BE2C (cell line): ENCODE measurements around the gene TENT4A.
A peak's percentile ranks its signal among the peaks of the same experiment; 100 is the strongest.

Source experiments
- DNase-seq: peaks from one replicate; pipeline ENCODE4 v3.0.0-alpha.2; 2020
- H3K27me3 ChIP-seq: fragments of 250-450 bp; sonication (Bioruptor Pico); 2 replicates; pipeline ENCODE4 v1.5.1; 2020; ENCODE audit warnings: mild to moderate bottlenecking
- H3K36me3 ChIP-seq: fragments of 250-450 bp; sonication (Bioruptor Pico); 2 replicates; pipeline ENCODE4 v1.5.1; 2020; ENCODE audit warnings: mild to moderate bottlenecking
- H3K4me1 ChIP-seq: fragments of 250-450 bp; sonication (Bioruptor Pico); 2 replicates; pipeline ENCODE4 v1.5.1; 2020
- H3K4me3 ChIP-seq: 2 replicates; pipeline ENCODE4 v1.5.1; 2011; ENCODE audit warnings: low read depth, low read length
- H3K9me3 ChIP-seq: fragments of 250-450 bp; sonication (Bioruptor Pico); 2 replicates; pipeline ENCODE4 v1.5.1; 2020
- TF ChIP-seq, protein P1 (sequence below): IDR thresholded peaks from 2 replicates; pipeline ENCODE4 v1.5.1; 2012; ENCODE audit warnings: mild to moderate bottlenecking, low read depth, low read length

Gene TENT4A

DNA sequence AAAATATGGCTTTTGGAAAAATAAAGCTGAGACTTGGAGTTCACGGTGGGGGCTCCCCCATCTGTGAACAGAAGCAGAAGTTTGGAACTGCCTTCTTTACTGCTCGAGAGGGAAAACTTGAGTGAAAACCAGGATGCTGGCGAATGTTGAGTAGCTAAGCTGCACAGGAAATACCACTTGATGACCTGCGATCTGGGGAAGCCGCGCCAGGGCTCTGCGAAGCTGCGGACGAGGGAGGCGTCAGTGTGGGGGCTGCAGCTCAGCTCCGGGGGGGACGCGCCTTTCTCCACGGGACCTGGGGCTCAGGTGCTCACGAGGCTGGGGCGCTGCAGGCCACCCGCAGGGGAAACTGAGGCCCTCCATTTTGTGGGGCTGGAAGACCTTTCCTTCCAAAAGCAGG, 62.3 kb downstream of the TENT4A start:
- H3K36me3 ChIP-seq, result no peaks in the 10 kb centered on the region
- H3K4me3 ChIP-seq, result no peak overlapping the region
- H3K9me3 ChIP-seq, result no peaks in the 10 kb centered on the region
- H3K4me1 ChIP-seq, result peaks cover 13% of the 10 kb centered on the region
- H3K27me3 ChIP-seq, result no peaks in the 10 kb centered on the region
- TF ChIP-seq, protein P1, sequence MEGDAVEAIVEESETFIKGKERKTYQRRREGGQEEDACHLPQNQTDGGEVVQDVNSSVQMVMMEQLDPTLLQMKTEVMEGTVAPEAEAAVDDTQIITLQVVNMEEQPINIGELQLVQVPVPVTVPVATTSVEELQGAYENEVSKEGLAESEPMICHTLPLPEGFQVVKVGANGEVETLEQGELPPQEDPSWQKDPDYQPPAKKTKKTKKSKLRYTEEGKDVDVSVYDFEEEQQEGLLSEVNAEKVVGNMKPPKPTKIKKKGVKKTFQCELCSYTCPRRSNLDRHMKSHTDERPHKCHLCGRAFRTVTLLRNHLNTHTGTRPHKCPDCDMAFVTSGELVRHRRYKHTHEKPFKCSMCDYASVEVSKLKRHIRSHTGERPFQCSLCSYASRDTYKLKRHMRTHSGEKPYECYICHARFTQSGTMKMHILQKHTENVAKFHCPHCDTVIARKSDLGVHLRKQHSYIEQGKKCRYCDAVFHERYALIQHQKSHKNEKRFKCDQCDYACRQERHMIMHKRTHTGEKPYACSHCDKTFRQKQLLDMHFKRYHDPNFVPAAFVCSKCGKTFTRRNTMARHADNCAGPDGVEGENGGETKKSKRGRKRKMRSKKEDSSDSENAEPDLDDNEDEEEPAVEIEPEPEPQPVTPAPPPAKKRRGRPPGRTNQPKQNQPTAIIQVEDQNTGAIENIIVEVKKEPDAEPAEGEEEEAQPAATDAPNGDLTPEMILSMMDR, result no peak
- DNase-seq, result no peak

DNA sequence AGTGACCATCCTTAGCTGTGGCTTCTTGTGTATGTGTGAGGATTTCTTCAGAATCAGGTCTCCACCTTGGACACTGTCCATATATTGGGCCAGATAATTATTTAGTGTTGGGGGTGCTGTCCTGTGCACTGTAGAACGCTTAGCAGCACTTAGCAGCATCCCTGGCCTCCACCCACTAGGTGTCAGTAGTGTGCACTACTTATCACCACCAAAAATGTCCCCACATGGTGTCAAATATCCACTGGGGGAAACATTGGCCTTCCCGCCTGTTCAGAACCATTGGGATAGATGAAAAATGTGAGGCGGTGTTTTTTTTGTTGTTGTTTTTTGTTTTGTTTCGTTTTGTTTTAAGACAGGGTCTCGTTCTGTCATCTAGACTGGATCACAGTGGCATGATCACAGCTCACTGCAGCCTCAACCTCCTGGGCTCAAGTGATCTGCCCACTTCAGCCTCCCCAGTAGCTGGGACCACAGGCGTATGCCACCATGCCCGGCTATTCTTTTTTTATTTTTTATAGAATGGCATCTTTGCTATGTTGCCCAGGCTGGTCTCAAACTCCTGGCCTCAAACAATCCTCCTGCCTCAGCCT, 67.7 kb downstream of the TENT4A start:
- DNase-seq, result peak; percentile 63
- TF ChIP-seq, protein P1, result peak; percentile 81

DNA sequence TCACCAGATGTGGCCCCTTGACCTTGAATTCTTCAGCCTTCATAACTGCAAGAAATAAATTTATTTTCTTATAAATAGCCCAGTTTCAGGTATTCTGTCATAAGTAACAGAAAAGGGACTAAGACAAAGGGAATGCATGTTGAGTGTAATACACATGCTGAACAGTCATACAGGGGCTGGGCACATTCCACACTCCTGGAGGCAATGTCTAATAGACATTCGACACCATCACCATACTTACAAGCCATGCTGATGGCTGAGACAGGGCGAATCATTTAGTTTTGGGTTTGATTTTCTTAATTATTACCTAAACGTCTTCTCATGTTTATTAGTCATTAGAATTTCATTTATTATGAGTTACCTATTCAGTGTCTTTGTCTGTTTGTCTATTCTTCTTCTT, 68.5 kb downstream of the TENT4A start:
- peaks cover 13% of the 10 kb centered on the region for H3K4me1 ChIP-seq
- TF ChIP-seq, protein P1, result no peak
- no peaks in the 10 kb centered on the region for H3K36me3 ChIP-seq
- no peaks in the 10 kb centered on the region for H3K27me3 ChIP-seq
- no peak overlapping the region for H3K4me3 ChIP-seq
- DNase-seq, result no peak
- H3K9me3 ChIP-seq, result no peaks in the 10 kb centered on the region; the same call in 1 of the 2 replicates

More for the DNA sequence above, 67.7 kb downstream of the TENT4A start:
- H3K36me3 ChIP-seq, result no peaks in the 10 kb centered on the region
- peaks cover 13% of the 10 kb centered on the region for H3K4me1 ChIP-seq
- no peak overlapping the region for H3K4me3 ChIP-seq
- H3K9me3 ChIP-seq, result no peaks in the 10 kb centered on the region; the same call in 1 of the 2 replicates
- H3K27me3 ChIP-seq, result no peaks in the 10 kb centered on the region

DNA sequence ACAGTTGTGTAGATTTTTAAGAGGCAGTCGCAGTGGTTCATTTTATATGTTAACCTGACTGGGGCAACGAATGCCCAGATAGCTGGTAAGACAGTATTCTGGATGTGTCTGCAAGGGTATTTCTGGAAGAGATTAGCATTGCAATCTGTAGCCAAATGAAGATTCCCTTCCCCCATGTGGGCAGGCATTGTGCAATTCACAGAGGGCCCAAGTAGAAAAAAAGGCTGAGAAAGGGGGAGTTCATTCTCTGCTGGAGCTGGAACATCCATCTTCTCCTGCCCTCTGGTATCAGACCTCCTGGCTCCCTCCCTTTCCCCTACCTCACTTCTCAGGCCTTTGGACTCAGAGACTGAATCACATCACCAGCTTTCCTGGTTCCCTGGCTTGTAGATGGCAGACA, 70.6 kb downstream of the TENT4A start:
- TF ChIP-seq, protein P1, result no peak
- Histone ChIP-seq H3K27me3 (no peaks in the 10 kb centered on the region), H3K36me3 (no peaks in the 10 kb centered on the region), H3K4me3 (no peak overlapping the region), H3K9me3 (no peaks in the 10 kb centered on the region; the same call in 1 of the 2 replicates), H3K4me1 (peaks cover 5% of the 10 kb centered on the region)
- DNase-seq, result no peak

DNA sequence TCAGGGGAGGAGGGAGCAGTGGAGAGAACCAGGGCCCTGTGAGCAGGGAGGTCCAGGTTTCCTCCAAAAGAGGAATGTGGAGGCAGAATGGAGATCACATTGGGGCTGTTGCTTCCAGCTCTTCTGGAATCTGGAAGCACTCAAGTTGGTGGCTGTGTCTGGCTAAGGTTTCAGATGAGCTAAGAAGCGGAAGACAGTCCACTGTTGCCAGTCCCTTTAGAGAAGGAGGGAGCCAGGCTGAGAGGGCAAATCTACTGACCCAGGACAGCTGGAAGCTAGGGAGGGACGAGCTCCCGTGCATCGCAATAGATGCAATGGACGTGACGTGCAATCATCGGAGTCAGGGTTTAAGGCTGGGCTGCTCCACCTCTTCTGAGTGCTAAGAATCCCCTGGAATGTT, 71.2 kb downstream of the TENT4A start:
- TF ChIP-seq, protein P1, result no peak
- Histone ChIP-seq H3K9me3 (no peaks in the 10 kb centered on the region; the same call in 1 of the 2 replicates), H3K27me3 (no peaks in the 10 kb centered on the region), H3K4me1 (peaks cover under 1% of the 10 kb centered on the region; the same call in 1 of the 2 replicates), H3K4me3 (no peak overlapping the region), H3K36me3 (no peaks in the 10 kb centered on the region)
- no peak for DNase-seq

DNA sequence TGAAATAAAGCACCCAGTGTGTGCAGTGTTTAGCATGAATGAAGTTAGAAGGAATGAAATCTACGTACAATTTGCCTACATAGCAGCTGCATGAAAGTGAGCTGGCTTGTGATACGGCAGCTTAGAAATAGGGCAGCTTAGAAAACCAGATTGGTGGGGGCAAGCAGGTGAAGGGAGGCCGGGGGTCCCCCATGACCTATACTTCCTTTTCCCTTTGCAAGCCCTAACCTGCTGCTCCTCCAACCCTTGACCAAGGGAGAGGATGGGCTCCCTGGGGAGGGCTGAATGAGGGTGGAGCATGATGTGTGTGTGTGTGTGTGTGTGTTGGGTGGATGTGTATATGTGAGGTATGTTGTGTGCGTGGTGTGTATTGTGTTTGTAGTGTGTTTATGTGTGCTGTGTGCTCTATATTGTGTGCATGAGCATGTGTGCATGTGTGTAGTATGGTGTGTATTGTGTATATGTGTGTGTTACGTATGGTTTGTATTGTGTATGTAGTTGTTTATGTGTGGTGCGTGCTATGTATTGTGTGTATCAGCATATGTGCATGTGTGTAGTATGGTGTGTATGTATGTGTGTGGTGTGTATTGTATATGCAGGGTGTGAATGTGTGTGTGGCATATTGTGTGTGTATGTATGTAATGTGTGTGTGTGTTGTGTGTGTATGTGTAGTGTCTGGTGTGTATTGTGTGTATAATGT, 72.1 kb downstream of the TENT4A start:
- DNase-seq, result no peak
- Histone ChIP-seq H3K4me3 (no peak overlapping the region), H3K36me3 (no peaks in the 10 kb centered on the region), H3K9me3 (no peaks in the 10 kb centered on the region; the same call in 1 of the 2 replicates), H3K27me3 (no peaks in the 10 kb centered on the region), H3K4me1 (no peaks in the 10 kb centered on the region)
- TF ChIP-seq, protein P1, result no peak
